PC-3 (cell line): ENCODE results near the gene RPLP1. TPM values are rescaled to one million over a fixed set of nuclear protein-coding genes. Genes with fewer than 3 reads are reported as not detected.

Experiments used
- total RNA-seq: library from RNA; depleted of rRNA; stranded (reverse); fragments of >200 nt; gene quantifications from 2 replicates; pipeline ENCODE4 v1.2.3, GENCODE V29; 2014; rRNA removed

RPLP1 gene
- total RNA-seq, 1 experiment from 2014 or later: 253 TPM

Other genes starting within 250 kb of the RPLP1 start
- gene PAQR5, start 153.9 kb upstream of the RPLP1 start, total RNA-seq: 12.2 and 16.5 TPM in 2 replicates
- 77.3 and 87.0 TPM in 2 replicates for gene KIF23, start 38.5 kb upstream of the RPLP1 start, total RNA-seq